Caco-2 (cell line): ENCODE data around the gene CFAP92. TPM values are rescaled to one million over a fixed set of nuclear protein-coding genes. Genes with fewer than 3 reads are reported as not detected.

Experiments
- BruUV-seq: library from RNA; stranded (reverse); fragments of 400-500 nt; replicated peaks from 2 replicates; lab custom pipeline; 2021; lab: Mats Ljungman, UMichigan
- CTCF ChIA-PET: fragments of 300-600 bp; sonication (Branson Sonifier 250); formaldehyde crosslinking; loops from one replicate; lab custom pipeline; 2022; ENCODE audit warnings: antibody characterized with exemption; lab: Charles Lee
- POLR2A ChIA-PET: fragments of 300-600 bp; sonication (Branson Sonifier 250); formaldehyde crosslinking; loops from one replicate; lab custom pipeline; 2022; ENCODE audit warnings: antibody characterized with exemption; lab: Charles Lee
- DNase-seq, 2 experiments: peaks; one replicate each; pipeline versions ENCODE4 v3.0.0 to v3.0.0-alpha.2; 2020 to 2022
- H3K27me3 ChIP-seq: replicated peaks from 2 replicates; pipeline ENCODE4 v1.6.0; 2011; ENCODE audit warnings: low read length; ENCODE audit not compliant: control insufficient read depth, insufficient read depth
- H3K36me3 ChIP-seq: 2 replicates; pipeline ENCODE4 v1.5.1; 2011; ENCODE audit warnings: low read length; ENCODE audit not compliant: control insufficient read depth, insufficient read depth
- H3K4me1 ChIP-seq: fragments of 250-450 bp; sonication (Bioruptor Pico); 2 replicates; pipeline ENCODE4 v1.5.1; 2020; ENCODE audit warnings: mild to moderate bottlenecking
- H3K4me3 ChIP-seq: 2 replicates; pipeline ENCODE4 v1.5.1; 2011; ENCODE audit warnings: low read depth, mild to moderate bottlenecking, control low read depth, low read length
- H3K9me3 ChIP-seq: fragments of 250-450 bp; sonication (Bioruptor Pico); 2 replicates; pipeline ENCODE4 v1.5.1; 2020; ENCODE audit warnings: mild to moderate bottlenecking, moderate library complexity
- H3K27ac Mint-ChIP-seq: one replicate; pipeline ENCODE4 v1.8.0; 2022; ENCODE audit warnings: mixed read lengths; ENCODE audit not compliant: unreplicated experiment
- H3K27me3 Mint-ChIP-seq: one replicate; pipeline ENCODE4 v1.8.0; 2022; ENCODE audit warnings: mixed read lengths; ENCODE audit not compliant: insufficient read depth, unreplicated experiment
- H3K36me3 Mint-ChIP-seq: one replicate; pipeline ENCODE4 v1.8.0; 2022; ENCODE audit warnings: mild to moderate bottlenecking, mixed read lengths; ENCODE audit not compliant: insufficient read depth, unreplicated experiment
- H3K4me1 Mint-ChIP-seq: one replicate; pipeline ENCODE4 v1.8.0; 2022; ENCODE audit warnings: low read depth, mixed read lengths; ENCODE audit not compliant: unreplicated experiment
- H3K4me3 Mint-ChIP-seq: one replicate; pipeline ENCODE4 v1.8.0; 2022; ENCODE audit warnings: mild to moderate bottlenecking, moderate library complexity, mixed read lengths; ENCODE audit not compliant: unreplicated experiment
- H3K9me3 Mint-ChIP-seq: one replicate; pipeline ENCODE4 v1.8.0; 2022; ENCODE audit warnings: mixed read lengths; ENCODE audit not compliant: unreplicated experiment
- intact Hi-C: fragments of 100-400 bp; cut with micrococcal nuclease; formaldehyde crosslinking; loops from one replicate; pipeline ENCODE4 v1.10.0; 2022; ENCODE audit not compliant: unreplicated experiment
- total RNA-seq: library from RNA; stranded (reverse); gene quantifications from 2 replicates; pipeline ENCODE4 v1.2.3, GENCODE V29; 2022
- TF ChIP-seq, protein P1 (sequence below), 2 experiments: fragments of 200-600 bp in 1 of 2; IDR thresholded peaks; 1 replicate in 1 of 2; 2 replicates in 1 of 2; pipeline versions ENCODE4 v1.5.1 to v1.8.0; 2011 to 2022; ENCODE audit warnings: antibody characterized with exemption in 1 of 2, control low read depth in 1 of 2, inconsistent platforms in 1 of 2, low read depth in 1 of 2, low read length in 1 of 2, mild to moderate bottlenecking in 1 of 2, moderate library complexity in 1 of 2; ENCODE audit not compliant: insufficient read depth in 1 of 2, severe bottlenecking in 1 of 2, unreplicated experiment in 1 of 2

The CFAP92 gene
- total RNA-seq, 1 experiment from 2014 or later: 5.9 TPM

DNA sequence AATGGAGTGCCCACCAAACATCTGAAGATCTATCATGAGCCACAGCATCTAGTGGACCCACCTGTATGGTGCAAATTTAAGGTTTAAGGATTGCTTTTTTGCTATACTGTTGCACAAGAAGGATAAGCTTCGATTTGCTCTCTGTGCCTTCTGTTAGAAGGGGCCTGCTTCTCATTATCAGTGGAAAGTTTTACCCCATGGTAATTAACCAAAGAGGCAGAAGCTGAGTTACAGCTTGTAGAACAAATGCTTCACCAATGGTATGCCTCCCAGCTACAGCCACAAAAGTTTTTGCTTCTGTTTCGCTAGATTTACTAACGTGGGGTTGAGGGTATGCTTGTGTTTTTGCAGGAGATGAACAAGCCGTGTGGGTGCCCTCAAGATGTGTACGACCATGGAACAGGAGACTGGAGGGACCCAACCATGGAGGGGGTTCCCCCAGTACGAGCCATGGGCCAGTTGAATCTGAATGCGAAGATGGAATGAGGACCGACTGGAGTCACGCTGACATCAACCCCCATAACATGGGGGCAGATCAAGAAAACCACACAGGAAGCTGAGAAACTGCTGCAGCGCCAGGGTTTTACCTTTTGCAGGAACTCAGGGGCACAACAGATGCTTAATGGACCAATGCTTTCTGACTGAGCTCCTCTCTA is 70.9 kb downstream of the CFAP92 start:
- ChIA-PET POLR2A (no interaction called here), CTCF (no interaction called here)
- Histone ChIP-seq H3K36me3 (no peaks in the 10 kb centered on the region), H3K9me3 (peaks cover 40% of the 10 kb centered on the region), H3K4me3 (no peak overlapping the region), H3K27me3 (no peaks in the 10 kb centered on the region), H3K4me1 (no peaks in the 10 kb centered on the region)
- Mint-ChIP-seq H3K9me3 (peaks cover 48% of the 10 kb centered on the region), H3K27ac (no peak overlapping the region), H3K36me3 (peaks cover 40% of the 10 kb centered on the region), H3K4me3 (no peak overlapping the region), H3K27me3 (no peaks in the 10 kb centered on the region), H3K4me1 (no peaks in the 10 kb centered on the region)
- no TSS peak for BruUV-seq
- DNase-seq: no peak
- intact Hi-C loops: no loop called here
- TF ChIP-seq, protein P1, sequence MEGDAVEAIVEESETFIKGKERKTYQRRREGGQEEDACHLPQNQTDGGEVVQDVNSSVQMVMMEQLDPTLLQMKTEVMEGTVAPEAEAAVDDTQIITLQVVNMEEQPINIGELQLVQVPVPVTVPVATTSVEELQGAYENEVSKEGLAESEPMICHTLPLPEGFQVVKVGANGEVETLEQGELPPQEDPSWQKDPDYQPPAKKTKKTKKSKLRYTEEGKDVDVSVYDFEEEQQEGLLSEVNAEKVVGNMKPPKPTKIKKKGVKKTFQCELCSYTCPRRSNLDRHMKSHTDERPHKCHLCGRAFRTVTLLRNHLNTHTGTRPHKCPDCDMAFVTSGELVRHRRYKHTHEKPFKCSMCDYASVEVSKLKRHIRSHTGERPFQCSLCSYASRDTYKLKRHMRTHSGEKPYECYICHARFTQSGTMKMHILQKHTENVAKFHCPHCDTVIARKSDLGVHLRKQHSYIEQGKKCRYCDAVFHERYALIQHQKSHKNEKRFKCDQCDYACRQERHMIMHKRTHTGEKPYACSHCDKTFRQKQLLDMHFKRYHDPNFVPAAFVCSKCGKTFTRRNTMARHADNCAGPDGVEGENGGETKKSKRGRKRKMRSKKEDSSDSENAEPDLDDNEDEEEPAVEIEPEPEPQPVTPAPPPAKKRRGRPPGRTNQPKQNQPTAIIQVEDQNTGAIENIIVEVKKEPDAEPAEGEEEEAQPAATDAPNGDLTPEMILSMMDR (IDR thresholded peaks at IDR 0.05; ENCODE audit: insufficient read depth in 1 of 2, low read depth in 1 of 2, low read length in 1 of 2, severe bottlenecking in 1 of 2, unreplicated experiment in 1 of 2): no peak

DNA sequence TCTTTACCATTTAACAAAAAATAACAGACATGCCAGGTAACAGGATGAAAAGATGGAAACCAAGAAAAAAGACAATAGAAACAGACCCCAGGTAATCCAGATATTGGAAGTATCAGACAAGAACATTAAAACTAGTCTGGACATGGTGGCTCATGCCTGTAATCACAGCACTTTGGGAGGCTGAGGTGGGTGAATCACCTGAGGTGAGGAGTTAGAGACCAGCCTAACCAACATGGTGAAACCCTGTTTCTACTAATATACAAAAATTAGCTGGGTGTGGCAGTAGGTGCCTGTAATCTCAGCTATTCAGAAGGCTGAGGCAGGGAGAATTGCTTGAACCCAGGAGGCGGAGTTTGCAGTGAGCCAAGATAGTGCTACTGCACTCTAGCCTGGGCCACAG is 73.9 kb downstream of the CFAP92 start:
- Histone ChIP-seq H3K36me3 (no peaks in the 10 kb centered on the region; the same call in 1 of the 2 replicates), H3K4me3 (no peak overlapping the region), H3K9me3 (peaks cover 33% of the 10 kb centered on the region), H3K27me3 (no peaks in the 10 kb centered on the region), H3K4me1 (no peaks in the 10 kb centered on the region)
- Mint-ChIP-seq H3K27ac (no peak overlapping the region), H3K27me3 (no peaks in the 10 kb centered on the region), H3K36me3 (peaks cover 58% of the 10 kb centered on the region), H3K9me3 (peaks cover 28% of the 10 kb centered on the region), H3K4me3 (no peak overlapping the region), H3K4me1 (no peaks in the 10 kb centered on the region)
- intact Hi-C loops: no loop called here
- BruUV-seq: no TSS peak
- TF ChIP-seq, protein P1 (IDR thresholded peaks at IDR 0.05; ENCODE audit: insufficient read depth in 1 of 2, low read depth in 1 of 2, low read length in 1 of 2, severe bottlenecking in 1 of 2, unreplicated experiment in 1 of 2): no peak
- CTCF ChIA-PET: interaction anchor here (1.4 kb wide), 1 partner anchor 240 kb away, joined by 4 read pairs; no protein-coding TSS in a partner anchor
- POLR2A ChIA-PET: no interaction called here
- no peak for DNase-seq

DNA sequence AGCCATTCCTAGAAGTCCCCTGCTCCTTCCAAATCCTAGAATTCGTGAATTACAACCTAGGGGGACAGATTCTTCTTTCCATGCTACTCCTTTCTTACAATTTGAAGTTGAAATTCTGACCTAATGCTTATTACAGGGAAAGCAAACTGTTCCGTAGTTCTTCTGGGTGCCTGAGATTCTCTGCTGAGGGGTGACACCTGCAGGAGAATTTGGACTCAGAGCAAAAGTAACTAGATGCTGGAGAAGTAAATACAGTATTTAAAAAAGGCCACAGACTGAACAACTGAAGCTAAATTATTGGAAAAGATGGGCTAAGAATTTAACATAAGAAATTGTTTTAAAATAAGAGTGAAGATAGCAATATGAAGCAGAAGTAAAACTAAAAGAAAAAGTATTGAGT is 76.6 kb downstream of the CFAP92 start:
- no peak for DNase-seq
- TF ChIP-seq, protein P1 (IDR thresholded peaks at IDR 0.05; ENCODE audit: insufficient read depth in 1 of 2, low read depth in 1 of 2, low read length in 1 of 2, severe bottlenecking in 1 of 2, unreplicated experiment in 1 of 2): no peak
- Histone ChIP-seq H3K36me3 (no peaks in the 10 kb centered on the region; the same call in 1 of the 2 replicates), H3K9me3 (peaks cover 14% of the 10 kb centered on the region), H3K27me3 (no peaks in the 10 kb centered on the region), H3K4me1 (no peaks in the 10 kb centered on the region), H3K4me3 (no peak overlapping the region)
- ChIA-PET CTCF (no interaction called here), POLR2A (no interaction called here)
- Mint-ChIP-seq H3K4me1 (no peaks in the 10 kb centered on the region), H3K4me3 (no peak overlapping the region), H3K9me3 (peaks cover 26% of the 10 kb centered on the region), H3K27ac (no peak overlapping the region), H3K27me3 (no peaks in the 10 kb centered on the region), H3K36me3 (peaks cover 62% of the 10 kb centered on the region)
- BruUV-seq: no TSS peak
- intact Hi-C loops: no loop called here
